Glutamatergic neuron (in vitro differentiated cells): ENCODE measurements around the gene ORM2. TPM values are rescaled to one million over a fixed set of nuclear protein-coding genes. Genes with fewer than 3 reads are reported as not detected.

Source experiments
- DNase-seq: peaks from one replicate; pipeline ENCODE4 v3.0.0; 2022
- H3K27ac Mint-ChIP-seq: one replicate; pipeline ENCODE4 v1.8.0; 2020; ENCODE audit warnings: mild to moderate bottlenecking, mixed read lengths, inconsistent platforms; ENCODE audit not compliant: unreplicated experiment
- H3K27me3 Mint-ChIP-seq: one replicate; pipeline ENCODE4 v1.8.0; 2020; ENCODE audit warnings: mild to moderate bottlenecking, moderate library complexity, mixed read lengths, inconsistent platforms; ENCODE audit not compliant: unreplicated experiment
- H3K36me3 Mint-ChIP-seq: one replicate; pipeline ENCODE4 v1.8.0; 2020; ENCODE audit warnings: mild to moderate bottlenecking, mixed read lengths, inconsistent platforms; ENCODE audit not compliant: unreplicated experiment
- H3K4me1 Mint-ChIP-seq: one replicate; pipeline ENCODE4 v1.8.0; 2020; ENCODE audit warnings: mild to moderate bottlenecking, low read depth, mixed read lengths, inconsistent platforms; ENCODE audit not compliant: unreplicated experiment
- H3K4me3 Mint-ChIP-seq: one replicate; pipeline ENCODE4 v1.8.0; 2020; ENCODE audit warnings: mild to moderate bottlenecking, mixed read lengths, inconsistent platforms; ENCODE audit not compliant: unreplicated experiment
- H3K9me3 Mint-ChIP-seq: one replicate; pipeline ENCODE4 v1.8.0; 2020; ENCODE audit warnings: mild to moderate bottlenecking, moderate library complexity, mixed read lengths, inconsistent platforms; ENCODE audit not compliant: unreplicated experiment
- CTCF ChIP-seq: fragments of 200-600 bp; sonication (generic); IDR thresholded peaks from one replicate; pipeline ENCODE4 v1.5.0; 2021; ENCODE audit not compliant: partially characterized antibody, unreplicated experiment
- total RNA-seq: library from RNA; stranded (reverse); fragmentation: NEBNext Ultra II Directional; extraction: Animal tissue kit (Norgen Biotek cat#: 25700); gene quantifications from one replicate; pipeline ENCODE4 v1.2.1, GENCODE V29; 2021; ENCODE audit not compliant: unreplicated experiment

The ORM2 gene
- total RNA-seq, 1 donor from 2014 or later: not detected

- Mint-ChIP-seq H3K36me3 (no peaks in the 10 kb centered on the region), H3K27me3 (peaks cover 5% of the 10 kb centered on the region)
These were observed 15.3 kb upstream of the ORM2 start for GRCh38 chr9:114314256-114314867.

DNA sequence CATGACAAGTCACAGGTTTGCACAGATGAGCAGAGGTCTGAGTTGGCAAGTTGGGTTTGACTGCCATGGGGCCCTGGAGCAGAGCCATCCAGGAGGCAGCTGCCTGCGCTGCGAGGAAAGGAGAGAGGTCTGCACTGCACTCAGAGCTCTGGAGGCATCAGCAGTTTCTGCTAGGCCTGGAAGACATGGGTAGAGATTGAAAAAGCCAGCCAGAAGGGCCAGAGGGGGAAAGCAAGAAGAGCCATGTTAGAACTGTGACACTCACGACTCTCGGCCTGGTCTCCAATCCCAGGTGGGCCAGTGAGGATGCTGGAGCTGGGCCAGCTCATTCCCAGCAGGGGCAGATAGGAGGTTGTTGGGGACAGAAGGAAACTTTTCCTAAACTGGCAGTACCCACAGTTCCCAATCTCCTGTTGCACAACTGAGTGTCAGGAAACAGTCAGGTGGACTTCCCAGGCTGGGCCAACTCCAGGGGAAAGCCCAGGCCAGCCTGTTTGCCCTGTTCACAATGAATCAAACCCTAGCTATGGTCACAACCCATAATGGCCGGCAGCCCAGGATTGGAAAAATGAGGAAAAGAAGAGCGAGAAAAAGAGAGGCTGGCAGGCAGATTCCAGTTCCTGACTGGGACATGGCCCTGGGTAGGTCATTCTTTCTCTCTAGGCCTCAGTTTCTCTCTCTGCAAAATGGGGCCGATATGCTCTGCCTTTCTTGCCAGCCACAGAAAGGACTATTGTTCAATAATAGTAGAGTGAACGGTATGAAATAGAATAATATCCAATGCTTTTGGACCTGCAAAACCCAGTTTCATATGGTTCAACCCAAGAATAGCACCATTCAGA, 14.6 kb upstream of the ORM2 start:
- Mint-ChIP-seq H3K9me3 (peaks cover 2% of the 10 kb centered on the region), H3K27ac (no peak overlapping the region), H3K4me3 (no peak overlapping the region), H3K36me3 (no peaks in the 10 kb centered on the region), H3K4me1 (peaks cover 9% of the 10 kb centered on the region), H3K27me3 (peaks cover 5% of the 10 kb centered on the region)
- no peak for TF ChIP-seq CTCF
- no peak for DNase-seq

More at GRCh38 chr9:114314256-114314867, 15.3 kb upstream of the ORM2 start:
- Mint-ChIP-seq H3K4me1 (peaks cover 9% of the 10 kb centered on the region), H3K9me3 (peaks cover 2% of the 10 kb centered on the region), H3K27ac (no peak overlapping the region), H3K4me3 (no peak overlapping the region)
- no peak for DNase-seq
- no peak for TF ChIP-seq CTCF

- no peak overlapping the region for H3K27ac Mint-ChIP-seq
- H3K4me3 Mint-ChIP-seq: no peak overlapping the region
- peaks cover 6% of the 10 kb centered on the region for H3K4me1 Mint-ChIP-seq
- no peak for DNase-seq
- TF ChIP-seq CTCF: no peak
- H3K27me3 Mint-ChIP-seq: peaks cover 4% of the 10 kb centered on the region
- H3K9me3 Mint-ChIP-seq: peaks cover 2% of the 10 kb centered on the region
- H3K36me3 Mint-ChIP-seq: no peaks in the 10 kb centered on the region
These were observed 13.8 kb upstream of the ORM2 start for GRCh38 chr9:114315723-114316363.

DNA sequence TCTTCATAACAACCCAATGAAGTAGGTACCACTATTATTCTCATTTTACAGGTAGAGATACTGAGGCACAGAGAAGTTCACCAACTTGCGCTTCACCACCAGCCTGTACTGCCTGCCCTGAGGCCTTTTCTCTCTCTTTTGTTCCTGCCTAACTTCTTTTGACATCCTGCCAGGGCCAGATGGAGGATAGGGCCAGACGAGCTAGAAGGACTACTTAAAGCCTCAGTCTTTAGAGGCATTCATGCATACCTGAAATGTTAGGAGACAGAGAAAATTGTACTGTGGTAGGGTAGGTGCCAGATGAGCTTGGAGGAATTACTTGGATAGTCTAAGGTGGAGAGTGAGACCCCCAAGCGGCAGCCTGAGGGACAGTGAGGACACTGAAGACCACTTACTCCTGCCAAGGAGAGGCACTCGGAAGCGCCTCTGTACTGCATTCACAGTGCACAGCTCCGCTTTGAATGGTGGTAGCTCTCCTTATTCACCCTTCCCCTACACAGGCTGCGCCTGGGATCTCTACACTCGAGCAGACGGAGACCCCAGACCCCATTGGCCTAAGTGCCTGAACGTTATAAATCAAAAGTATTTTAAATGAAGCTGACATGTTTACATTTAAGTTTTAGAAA, 13.0 kb upstream of the ORM2 start:
- no peak for TF ChIP-seq CTCF
- peaks cover 6% of the 10 kb centered on the region for H3K4me1 Mint-ChIP-seq
- peaks cover 2% of the 10 kb centered on the region for H3K9me3 Mint-ChIP-seq
- DNase-seq: no peak
- H3K36me3 Mint-ChIP-seq: no peaks in the 10 kb centered on the region
- no peak overlapping the region for H3K27ac Mint-ChIP-seq
- peaks cover 4% of the 10 kb centered on the region for H3K27me3 Mint-ChIP-seq
- no peak overlapping the region for H3K4me3 Mint-ChIP-seq
